Endothelial cell of umbilical vein (primary cell): Measurements from ENCODE around the gene LRCH1. TPM values are rescaled to one million over a fixed set of nuclear protein-coding genes. Genes with fewer than 3 reads are reported as not detected.

Source experiments
- BruUV-seq: library from RNA; stranded (reverse); fragments of 400-500 nt; replicated peaks from 2 replicates; lab custom pipeline; 2021; lab: Mats Ljungman, UMichigan
- CTCF ChIA-PET: fragments of 300-600, 350-600 bp; sonication (Branson Sonifier 250); formaldehyde crosslinking; loops from one replicate; lab custom pipeline; 2021; ENCODE audit warnings: antibody characterized with exemption, inconsistent platforms; lab: Charles Lee
- POLR2A ChIA-PET: fragments of 300-600, 350-600 bp; sonication (Branson Sonifier 250); formaldehyde crosslinking; loops from one replicate; lab custom pipeline; 2021; ENCODE audit warnings: antibody characterized with exemption, inconsistent platforms; lab: Charles Lee
- DNase-seq: peaks from one replicate; pipeline ENCODE4 v3.0.0-alpha.2; 2011; ENCODE audit warnings: low read depth, low spot score
- FAIRE-seq: peaks from 2 replicates; lab custom pipeline; 2011; peaks lifted over from hg19 to GRCh38; lab: Jason Lieb, UNC
- H2AFZ ChIP-seq: 2 replicates; pipeline ENCODE4 v1.6.0; 2012; ENCODE audit warnings: low read depth, low read length, control low read depth, inconsistent platforms
- H3K27ac ChIP-seq: 2 replicates; pipeline ENCODE4 v1.5.1; 2011; ENCODE audit warnings: low read depth, mild to moderate bottlenecking, control low read depth, low read length, moderate library complexity; ENCODE audit not compliant: insufficient read depth
- H3K27me3 ChIP-seq, 2 experiments: 2 replicates each; pipeline versions ENCODE4 v1.6.0 to v1.6.1; 2011; ENCODE audit warnings: low read length in 2 of 2, mixed read lengths in 1 of 2; ENCODE audit not compliant: control insufficient read depth in 2 of 2, insufficient read depth in 2 of 2
- H3K36me3 ChIP-seq, 2 experiments: 2 replicates in 1 of 2; 3 replicates in 1 of 2; pipeline ENCODE4 v1.5.1; 2011; ENCODE audit warnings: low read length in 2 of 2, mild to moderate bottlenecking in 1 of 2, moderate library complexity in 1 of 2; ENCODE audit not compliant: control insufficient read depth in 2 of 2, insufficient read depth in 2 of 2; ENCODE audit errors: extremely low read depth in 1 of 2
- H3K4me1 ChIP-seq: 3 replicates; pipeline ENCODE4 v1.5.1; 2011; ENCODE audit warnings: mild to moderate bottlenecking, low read length; ENCODE audit not compliant: control insufficient read depth, insufficient read depth; ENCODE audit errors: extremely low read depth
- H3K4me2 ChIP-seq: 2 replicates; pipeline ENCODE4 v1.6.1; 2011; ENCODE audit warnings: low read length, control low read depth, mixed read lengths; ENCODE audit not compliant: insufficient read depth
- H3K4me3 ChIP-seq, 3 experiments: fragments of 200-600 bp in 1 of 3; sonication (generic), shearing (Covaris generic) in 1 of 3; replicated peaks in 1 of 3; 2 replicates each; pipeline ENCODE4 v1.5.1; 2011 to 2016; ENCODE audit warnings: control low read depth in 3 of 3, low read length in 3 of 3, mild to moderate bottlenecking in 2 of 3, inconsistent platforms in 1 of 3, low read depth in 1 of 3, moderate library complexity in 1 of 3; ENCODE audit not compliant: insufficient read depth in 1 of 3
- H3K79me2 ChIP-seq: 2 replicates; pipeline ENCODE4 v1.6.0; 2012; ENCODE audit warnings: low read length, inconsistent platforms; ENCODE audit not compliant: control insufficient read depth, insufficient read depth
- H3K9ac ChIP-seq: replicated peaks from 2 replicates; pipeline ENCODE3; 2011; ENCODE audit warnings: low read length, control low read depth; ENCODE audit not compliant: insufficient read depth; ENCODE audit errors: extremely low read depth
- H3K9me1 ChIP-seq: replicated peaks from 3 replicates; pipeline ENCODE4 v1.6.0; 2011; ENCODE audit warnings: mild to moderate bottlenecking, low read length; ENCODE audit not compliant: control insufficient read depth, insufficient read depth; ENCODE audit errors: extremely low read depth
- H3K9me3 ChIP-seq: replicated peaks from 2 replicates; pipeline ENCODE4 v1.5.1; 2012; ENCODE audit warnings: low read length, inconsistent platforms; ENCODE audit not compliant: control insufficient read depth, insufficient read depth
- H4K20me1 ChIP-seq: replicated peaks from 2 replicates; pipeline ENCODE3; 2011; ENCODE audit warnings: mild to moderate bottlenecking, low read length; ENCODE audit not compliant: control insufficient read depth, insufficient read depth; ENCODE audit errors: extremely low read depth
- CTCF ChIP-seq, 2 donors: IDR thresholded peaks; 1 replicate in 1 of 2; 2 replicates in 1 of 2; pipeline ENCODE4 v1.5.1; 2011; ENCODE audit warnings: low read length in 2 of 2, mild to moderate bottlenecking in 2 of 2, moderate library complexity in 2 of 2, control low read depth in 1 of 2, inconsistent platforms in 1 of 2, low read depth in 1 of 2; ENCODE audit not compliant: insufficient read depth in 1 of 2; ENCODE audit errors: extremely low read depth in 1 of 2
- EZH2 ChIP-seq: IDR thresholded peaks from 2 replicates; pipeline ENCODE4 v1.6.1; 2012; ENCODE audit warnings: borderline replicate concordance, low read depth, mild to moderate bottlenecking, moderate library complexity, low read length, inconsistent platforms; ENCODE audit not compliant: severe bottlenecking
- FOS ChIP-seq: IDR thresholded peaks from 2 replicates; pipeline ENCODE4 v1.6.1; 2011; ENCODE audit warnings: mild to moderate bottlenecking, low read length, moderate library complexity, borderline replicate concordance; ENCODE audit not compliant: insufficient read depth
- GATA2 ChIP-seq: IDR thresholded peaks from 2 replicates; pipeline ENCODE4 v1.7.0; 2011; ENCODE audit warnings: low read depth, mild to moderate bottlenecking, moderate library complexity, mixed read lengths, low read length; ENCODE audit not compliant: insufficient read length, insufficient read depth
- JUN ChIP-seq: IDR thresholded peaks from 2 replicates; pipeline ENCODE4 v1.6.1; 2011; ENCODE audit warnings: borderline replicate concordance, low read depth; ENCODE audit not compliant: insufficient read length, insufficient read depth
- MAX ChIP-seq: IDR thresholded peaks from 2 replicates; pipeline ENCODE4 v1.6.1; 2011; ENCODE audit not compliant: insufficient read depth, insufficient read length
- MYC ChIP-seq: IDR thresholded peaks from one replicate; pipeline ENCODE4 v1.6.1; 2011; ENCODE audit warnings: mild to moderate bottlenecking, low read depth, low read length
- POLR2A ChIP-seq: IDR thresholded peaks from 2 replicates; pipeline ENCODE4 v1.6.1; 2012; ENCODE audit warnings: low read depth, mild to moderate bottlenecking, control low read depth, low read length
- POLR2AphosphoS5 ChIP-seq: IDR thresholded peaks from 2 replicates; pipeline ENCODE4 v1.6.1; 2012; ENCODE audit warnings: low read depth, mild to moderate bottlenecking, control low read depth, low read length, moderate library complexity; ENCODE audit not compliant: insufficient read depth
- dilution Hi-C: fragments of 300-500 bp; cut with MboI; formaldehyde crosslinking; loops from one replicate; pipeline ENCODE4 v1.15.0; 2019; ENCODE audit warnings: low sequenced_read_pairs; ENCODE audit not compliant: extremely low pct_ligation_motif_present
- intact Hi-C: fragments of 100-400 bp; cut with micrococcal nuclease; formaldehyde crosslinking; loops from one replicate; pipeline ENCODE4 v1.10.0; 2022
- polyA plus RNA-seq, 4 experiments: library from polyadenylated mRNA; depleted of rRNA in 3 of 4; stranded (reverse) in 3 of 4; unstranded in 1 of 4; fragments of >200 nt; gene quantifications; 2 replicates each; pipeline versions ENCODE4 v1.2.1 to v1.2.3, GENCODE V29; 2011 to 2012; ENCODE audit warnings: missing spikeins in 1 of 4
- total RNA-seq: library from RNA; stranded (reverse); gene quantifications from 2 replicates; pipeline ENCODE4 v1.2.3, GENCODE V29; 2021

The LRCH1 gene
- total and polyA plus RNA-seq, 2 donors (not counting 3 experiments of a cell fraction or from before 2014, with no cell fraction given), result 5.4 to 16.5 TPM

DNA sequence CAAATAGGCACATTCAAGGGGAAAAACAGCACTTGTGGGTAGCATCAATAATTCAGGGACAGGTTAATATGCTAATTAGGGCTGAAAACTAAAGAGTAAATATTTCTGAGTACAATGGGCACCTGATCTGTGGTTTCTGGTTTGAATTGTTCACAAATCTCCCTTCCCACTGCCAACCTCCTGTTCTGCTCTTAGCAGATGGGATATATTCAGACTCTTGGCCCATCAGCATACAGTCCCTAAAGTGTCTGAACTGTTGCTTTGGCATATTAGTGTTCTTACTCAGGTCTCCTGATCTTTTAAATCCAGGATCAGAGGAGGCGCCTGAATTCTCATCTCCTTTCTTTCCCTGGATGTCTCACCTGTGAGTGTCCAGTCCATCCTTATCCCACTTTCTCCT, 8.2 kb upstream of the LRCH1 start:
- no TSS peak for BruUV-seq
- CTCF ChIA-PET, result no interaction called here
- no peak overlapping the region for H3K27ac ChIP-seq
- DNase-seq, result no peak
- H3K9ac ChIP-seq, result no peak overlapping the region
- H3K9me3 ChIP-seq, result no peaks in the 10 kb centered on the region
- no peak overlapping the region for H3K4me3 ChIP-seq
- no peak overlapping the region for H3K4me2 ChIP-seq
- no peaks in the 10 kb centered on the region for H3K9me1 ChIP-seq
- H3K4me1 ChIP-seq, result no peaks in the 10 kb centered on the region
- no peaks in the 10 kb centered on the region for H3K79me2 ChIP-seq
- TF ChIP-seq POLR2AphosphoS5, result no peak
- no peak for TF ChIP-seq JUN
- TF ChIP-seq CTCF (IDR thresholded peaks at IDR 0.05; ENCODE audit: extremely low read depth in 1 of 2, insufficient read depth in 1 of 2, low read depth in 1 of 2, low read length in 2 of 2), result no peak
- TF ChIP-seq POLR2A, result no peak
- no peak overlapping the region for H2AFZ ChIP-seq
- H4K20me1 ChIP-seq, result no peaks in the 10 kb centered on the region
- FAIRE-seq, result no peak
- no peaks in the 10 kb centered on the region for H3K36me3 ChIP-seq
- intact Hi-C loops, result no loop called here
- dilution Hi-C loops, result no loop called here
- POLR2A ChIA-PET, result no interaction called here
- peaks cover 15 to 43% of the 10 kb centered on the region in 2 experiments for H3K27me3 ChIP-seq

DNA sequence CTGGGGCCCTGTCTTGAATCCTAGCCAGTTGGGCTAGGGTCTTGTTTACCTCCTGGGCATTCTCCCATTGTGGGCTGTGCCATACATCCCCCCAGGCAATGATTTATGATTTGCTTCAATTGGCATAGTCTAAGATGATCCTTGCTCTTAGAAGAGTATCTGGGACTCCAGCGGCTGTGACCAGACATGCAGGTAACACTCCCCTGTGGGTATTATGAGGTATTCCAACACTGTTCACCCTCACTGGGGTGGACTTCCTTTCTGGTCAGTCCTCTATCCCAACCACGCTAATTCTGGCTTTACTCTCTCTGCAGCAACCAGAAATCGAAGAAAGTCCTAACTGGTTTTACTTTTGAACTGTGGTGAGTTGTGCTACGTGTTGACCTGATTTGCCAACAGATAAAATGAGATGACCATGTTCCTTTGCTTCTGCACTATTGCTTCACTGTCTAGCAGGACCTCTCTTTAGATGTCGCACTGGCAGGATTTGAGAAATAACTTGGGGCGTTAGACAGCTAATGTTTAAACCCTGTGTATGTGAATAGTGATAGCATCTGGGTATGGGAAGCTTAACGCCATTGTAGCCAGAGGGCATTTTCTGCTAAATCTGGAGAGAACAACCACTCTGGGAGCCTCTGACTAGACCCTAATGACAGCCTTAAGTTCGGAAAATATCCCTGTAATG, 6.7 kb upstream of the LRCH1 start:
- DNase-seq, result no peak
- peaks cover 7% of the 10 kb centered on the region for H3K4me1 ChIP-seq
- dilution Hi-C loops (no loop called here), intact Hi-C loops (no loop called here)
- no peaks in the 10 kb centered on the region for H3K9me1 ChIP-seq
- CTCF ChIA-PET, result no interaction called here
- no peaks in the 10 kb centered on the region for H4K20me1 ChIP-seq
- no peak overlapping the region for H3K4me2 ChIP-seq
- no peak for FAIRE-seq
- H2AFZ ChIP-seq, result no peak overlapping the region
- H3K9ac ChIP-seq, result no peak overlapping the region
- H3K4me3 ChIP-seq, result no peak overlapping the region
- no peaks in the 10 kb centered on the region for H3K79me2 ChIP-seq
- H3K27ac ChIP-seq, result no peak overlapping the region
- H3K9me3 ChIP-seq, result no peaks in the 10 kb centered on the region
- BruUV-seq, result no TSS peak
- POLR2A ChIA-PET, result no interaction called here
- H3K36me3 ChIP-seq, result no peaks in the 10 kb centered on the region
- H3K27me3 ChIP-seq, result peaks cover 15 to 42% of the 10 kb centered on the region in 2 experiments
- no peak for TF ChIP-seq MYC
- no peak for TF ChIP-seq JUN
- no peak for TF ChIP-seq GATA2
- TF ChIP-seq FOS, result no peak
- no peak for TF ChIP-seq POLR2A
- no peak for TF ChIP-seq MAX
- no peak for TF ChIP-seq EZH2
- no peak for TF ChIP-seq CTCF (IDR thresholded peaks at IDR 0.05; ENCODE audit: extremely low read depth in 1 of 2, insufficient read depth in 1 of 2, low read depth in 1 of 2, low read length in 2 of 2)
- TF ChIP-seq POLR2AphosphoS5, result no peak
